ENCODE results near the gene P4HA3.

P4HA3 gene

GRCh38 chr11:74282914-74283371 is 28.5 kb downstream of the P4HA3 start:
- Histone ChIP-seq H3K27ac (ENCODE audit: low read depth, low read length) (no peak overlapping the region), H3K9ac (ENCODE audit: low read depth, low read length) (no peak overlapping the region), H3K4me1 (ENCODE audit: control insufficient read depth, insufficient read depth, low read length) (no peaks in the 10 kb centered on the region), H3K36me3 (ENCODE audit: control insufficient read depth, insufficient read depth, low read length) (no peaks in the 10 kb centered on the region), H3K9me3 (ENCODE audit: control insufficient read depth, insufficient read depth, low read length) (no peaks in the 10 kb centered on the region), H3K4me3 (ENCODE audit: low read depth, low read length) (no peak overlapping the region), H3K27me3 (ENCODE audit: control insufficient read depth, insufficient read depth, low read length) (no peaks in the 10 kb centered on the region)

- no peak overlapping the region for H3K4me3 ChIP-seq (ENCODE audit: low read depth, low read length)
- H3K9ac ChIP-seq (ENCODE audit: low read depth, low read length) = no peak overlapping the region
- no peaks in the 10 kb centered on the region for H3K4me1 ChIP-seq (ENCODE audit: control insufficient read depth, insufficient read depth, low read length)
- no peak overlapping the region for H3K27ac ChIP-seq (ENCODE audit: low read depth, low read length)
- H3K27me3 ChIP-seq (ENCODE audit: control insufficient read depth, insufficient read depth, low read length) = no peaks in the 10 kb centered on the region
- H3K9me3 ChIP-seq (ENCODE audit: control insufficient read depth, insufficient read depth, low read length) = no peaks in the 10 kb centered on the region
- H3K36me3 ChIP-seq (ENCODE audit: control insufficient read depth, insufficient read depth, low read length) = no peaks in the 10 kb centered on the region
These were observed 29.0 kb downstream of the P4HA3 start for GRCh38 chr11:74282421-74282820.

- H3K9ac ChIP-seq (ENCODE audit: low read depth, low read length) = no peak overlapping the region
- no peaks in the 10 kb centered on the region for H3K9me3 ChIP-seq (ENCODE audit: control insufficient read depth, insufficient read depth, low read length)
- H3K4me1 ChIP-seq (ENCODE audit: control insufficient read depth, insufficient read depth, low read length) = no peaks in the 10 kb centered on the region
- no peak overlapping the region for H3K4me3 ChIP-seq (ENCODE audit: low read depth, low read length)
- no peaks in the 10 kb centered on the region for H3K36me3 ChIP-seq (ENCODE audit: control insufficient read depth, insufficient read depth, low read length)
- H3K27me3 ChIP-seq (ENCODE audit: control insufficient read depth, insufficient read depth, low read length) = no peaks in the 10 kb centered on the region
- no peak overlapping the region for H3K27ac ChIP-seq (ENCODE audit: low read depth, low read length)
These were observed 30.9 kb downstream of the P4HA3 start for GRCh38 chr11:74280494-74280893.

GRCh38 chr11:74279256-74279655 is 32.2 kb downstream of the P4HA3 start:
- Histone ChIP-seq H3K36me3 (ENCODE audit: control insufficient read depth, insufficient read depth, low read length) (no peaks in the 10 kb centered on the region), H3K9me3 (ENCODE audit: control insufficient read depth, insufficient read depth, low read length) (no peaks in the 10 kb centered on the region), H3K4me3 (ENCODE audit: low read depth, low read length) (no peak overlapping the region), H3K27ac (ENCODE audit: low read depth, low read length) (no peak overlapping the region), H3K27me3 (ENCODE audit: control insufficient read depth, insufficient read depth, low read length) (no peaks in the 10 kb centered on the region), H3K9ac (ENCODE audit: low read depth, low read length) (no peak overlapping the region), H3K4me1 (ENCODE audit: control insufficient read depth, insufficient read depth, low read length) (no peaks in the 10 kb centered on the region)

- no peaks in the 10 kb centered on the region for H3K4me1 ChIP-seq (ENCODE audit: control insufficient read depth, insufficient read depth, low read length)
- no peaks in the 10 kb centered on the region for H3K9me3 ChIP-seq (ENCODE audit: control insufficient read depth, insufficient read depth, low read length)
- H3K9ac ChIP-seq (ENCODE audit: low read depth, low read length) = no peak overlapping the region
- no peak overlapping the region for H3K4me3 ChIP-seq (ENCODE audit: low read depth, low read length)
- H3K36me3 ChIP-seq (ENCODE audit: control insufficient read depth, insufficient read depth, low read length) = no peaks in the 10 kb centered on the region
- no peak overlapping the region for H3K27ac ChIP-seq (ENCODE audit: low read depth, low read length)
- no peaks in the 10 kb centered on the region for H3K27me3 ChIP-seq (ENCODE audit: control insufficient read depth, insufficient read depth, low read length)
These were observed 32.7 kb downstream of the P4HA3 start for GRCh38 chr11:74278721-74279161.

GRCh38 chr11:74278103-74278502 is 33.3 kb downstream of the P4HA3 start:
- H3K4me3 ChIP-seq (ENCODE audit: low read depth, low read length) = no peak overlapping the region
- no peak overlapping the region for H3K27ac ChIP-seq (ENCODE audit: low read depth, low read length)
- H3K9me3 ChIP-seq (ENCODE audit: control insufficient read depth, insufficient read depth, low read length) = no peaks in the 10 kb centered on the region
- H3K9ac ChIP-seq (ENCODE audit: low read depth, low read length) = no peak overlapping the region
- no peaks in the 10 kb centered on the region for H3K27me3 ChIP-seq (ENCODE audit: control insufficient read depth, insufficient read depth, low read length)
- no peaks in the 10 kb centered on the region for H3K36me3 ChIP-seq (ENCODE audit: control insufficient read depth, insufficient read depth, low read length)
- H3K4me1 ChIP-seq (ENCODE audit: control insufficient read depth, insufficient read depth, low read length) = no peaks in the 10 kb centered on the region

DNA sequence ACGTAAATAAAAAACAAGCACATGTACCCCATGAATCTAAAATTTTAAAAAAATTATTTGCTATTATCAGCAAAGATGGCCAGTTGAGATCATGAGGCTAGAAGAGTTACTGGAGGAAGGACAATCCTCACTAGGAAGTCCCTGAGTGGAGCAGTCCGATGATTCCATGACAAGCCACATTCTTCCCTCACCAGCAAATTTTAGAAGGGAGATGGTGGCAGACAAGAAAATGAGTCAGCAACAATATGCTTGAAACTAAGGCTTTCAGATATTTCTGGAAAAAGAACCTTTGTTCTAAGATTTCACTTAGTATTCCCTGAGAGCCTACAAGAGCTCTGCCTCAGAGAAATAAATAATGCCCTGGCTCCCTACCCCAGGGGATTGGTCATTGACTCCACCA is 34.9 kb downstream of the P4HA3 start:
- H3K4me3 ChIP-seq (ENCODE audit: low read depth, low read length) = no peak overlapping the region
- no peaks in the 10 kb centered on the region for H3K9me3 ChIP-seq (ENCODE audit: control insufficient read depth, insufficient read depth, low read length)
- H3K36me3 ChIP-seq (ENCODE audit: control insufficient read depth, insufficient read depth, low read length) = no peaks in the 10 kb centered on the region
- H3K9ac ChIP-seq (ENCODE audit: low read depth, low read length) = no peak overlapping the region
- no peaks in the 10 kb centered on the region for H3K4me1 ChIP-seq (ENCODE audit: control insufficient read depth, insufficient read depth, low read length)
- H3K27me3 ChIP-seq (ENCODE audit: control insufficient read depth, insufficient read depth, low read length) = no peaks in the 10 kb centered on the region
- H3K27ac ChIP-seq (ENCODE audit: low read depth, low read length) = no peak overlapping the region

- no peak overlapping the region for H3K27ac ChIP-seq (ENCODE audit: low read depth, low read length)
- H3K9ac ChIP-seq (ENCODE audit: low read depth, low read length) = no peak overlapping the region
- no peak overlapping the region for H3K4me3 ChIP-seq (ENCODE audit: low read depth, low read length)
- no peaks in the 10 kb centered on the region for H3K27me3 ChIP-seq (ENCODE audit: control insufficient read depth, insufficient read depth, low read length)
- no peaks in the 10 kb centered on the region for H3K4me1 ChIP-seq (ENCODE audit: control insufficient read depth, insufficient read depth, low read length)
- no peaks in the 10 kb centered on the region for H3K36me3 ChIP-seq (ENCODE audit: control insufficient read depth, insufficient read depth, low read length)
- no peaks in the 10 kb centered on the region for H3K9me3 ChIP-seq (ENCODE audit: control insufficient read depth, insufficient read depth, low read length)
These were observed 39.2 kb downstream of the P4HA3 start for GRCh38 chr11:74272276-74272675.

GRCh38 chr11:74269161-74269811 is 42.2 kb downstream of the P4HA3 start:
- H3K9ac ChIP-seq (ENCODE audit: low read depth, low read length) = no peak overlapping the region
- no peak overlapping the region for H3K27ac ChIP-seq (ENCODE audit: low read depth, low read length)
- H3K36me3 ChIP-seq (ENCODE audit: control insufficient read depth, insufficient read depth, low read length) = no peaks in the 10 kb centered on the region
- H3K27me3 ChIP-seq (ENCODE audit: control insufficient read depth, insufficient read depth, low read length) = no peaks in the 10 kb centered on the region
- H3K9me3 ChIP-seq (ENCODE audit: control insufficient read depth, insufficient read depth, low read length) = no peaks in the 10 kb centered on the region
- no peaks in the 10 kb centered on the region for H3K4me1 ChIP-seq (ENCODE audit: control insufficient read depth, insufficient read depth, low read length)
- H3K4me3 ChIP-seq (ENCODE audit: low read depth, low read length) = no peak overlapping the region

DNA sequence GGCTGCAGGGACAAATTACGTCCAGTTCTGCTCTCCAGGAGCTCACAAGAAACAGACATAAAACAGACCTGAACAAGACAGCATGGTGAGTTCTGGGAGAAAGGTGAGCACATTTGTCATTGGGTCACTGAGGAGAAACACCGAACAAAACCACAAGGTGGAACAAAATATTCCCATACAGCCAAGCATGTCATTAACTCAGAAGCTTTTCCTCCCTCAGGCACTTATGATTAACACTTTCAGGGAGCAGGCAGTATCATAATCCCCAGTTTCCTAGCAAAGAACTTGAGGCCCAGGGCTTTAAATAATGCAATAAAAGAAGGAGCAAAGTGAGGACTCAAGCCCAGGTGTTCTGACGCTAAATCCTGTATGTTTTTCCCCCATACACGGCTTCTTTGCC is 43.0 kb downstream of the P4HA3 start:
- Histone ChIP-seq H3K27ac (ENCODE audit: low read depth, low read length) (no peak overlapping the region), H3K4me1 (ENCODE audit: control insufficient read depth, insufficient read depth, low read length) (no peaks in the 10 kb centered on the region), H3K36me3 (ENCODE audit: control insufficient read depth, insufficient read depth, low read length) (no peaks in the 10 kb centered on the region), H3K9ac (ENCODE audit: low read depth, low read length) (no peak overlapping the region), H3K4me3 (ENCODE audit: low read depth, low read length) (no peak overlapping the region), H3K27me3 (ENCODE audit: control insufficient read depth, insufficient read depth, low read length) (no peaks in the 10 kb centered on the region), H3K9me3 (ENCODE audit: control insufficient read depth, insufficient read depth, low read length) (no peaks in the 10 kb centered on the region)

- H3K36me3 ChIP-seq (ENCODE audit: control insufficient read depth, insufficient read depth, low read length) = no peaks in the 10 kb centered on the region
- no peaks in the 10 kb centered on the region; the same call in 1 of the 2 replicates for H3K27me3 ChIP-seq (ENCODE audit: control insufficient read depth, insufficient read depth, low read length)
- H3K4me1 ChIP-seq (ENCODE audit: control insufficient read depth, insufficient read depth, low read length) = no peaks in the 10 kb centered on the region
- H3K9ac ChIP-seq (ENCODE audit: low read depth, low read length) = no peak overlapping the region
- H3K9me3 ChIP-seq (ENCODE audit: control insufficient read depth, insufficient read depth, low read length) = no peaks in the 10 kb centered on the region
- H3K27ac ChIP-seq (ENCODE audit: low read depth, low read length) = no peak overlapping the region
- no peak overlapping the region for H3K4me3 ChIP-seq (ENCODE audit: low read depth, low read length)
These were observed 44.4 kb downstream of the P4HA3 start for GRCh38 chr11:74267014-74267413.
